ENCODE results near the gene USP37.

- TF ChIP-seq CTCF (IDR thresholded peaks at IDR 0.05) (no peak), POLR2A (IDR thresholded peaks at IDR 0.05; ENCODE audit: low read depth) (no peak)
Observed at GRCh38 chr2:218404351-218405085, 163.6 kb downstream of the USP37 start.

All from esophagus muscularis mucosa (tissue), 3 donors.